GM10248 (cell line): Measurements from ENCODE around the gene VSTM5.

ENCODE experiments used
- CTCF ChIA-PET: fragments of 300-600 bp; sonication (Branson Sonifier 250); formaldehyde crosslinking; extraction: SDS; loops from one replicate; lab custom pipeline; 2021; ENCODE audit warnings: antibody characterized with exemption; lab: Yijun Ruan, JAX
- POLR2A ChIA-PET: fragments of 350-650 bp; sonication (Branson Sonifier 250); formaldehyde crosslinking; extraction: SDS; loops from one replicate; lab custom pipeline; 2020; ENCODE audit warnings: antibody characterized with exemption; lab: Yijun Ruan, JAX
- DNase-seq: peaks from one replicate; pipeline ENCODE4 v3.0.0; 2012; ENCODE audit errors: extremely low spot score
- TF ChIP-seq, protein P1 (sequence below): IDR thresholded peaks from 2 replicates; pipeline ENCODE4 v1.5.1; 2012; ENCODE audit warnings: mild to moderate bottlenecking, low read depth; ENCODE audit errors: extremely low read depth, missing control alignments, control extremely low read depth

Gene VSTM5

DNA sequence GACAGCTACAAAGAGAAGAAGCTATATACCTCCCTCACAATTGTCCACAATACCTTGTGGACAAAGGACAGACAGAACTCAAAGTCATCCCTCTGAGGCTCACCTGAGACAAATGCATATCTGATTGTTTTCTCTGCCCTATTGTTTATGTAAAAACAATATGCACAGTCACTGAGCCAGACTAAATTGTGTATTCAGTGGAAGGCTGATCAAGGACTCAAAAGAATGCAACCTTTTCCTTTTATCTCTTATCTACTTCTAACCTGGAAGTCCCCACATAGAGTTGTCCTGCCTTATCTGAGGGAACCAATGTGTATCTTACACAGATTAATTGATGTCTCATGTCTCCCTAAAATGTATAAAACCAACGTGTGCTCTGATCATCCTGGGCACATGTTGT is 80.3 kb downstream of the VSTM5 start:
- no peak for DNase-seq
- POLR2A ChIA-PET, result interaction anchor here (0.6 kb wide), 1 partner anchor 30 kb away, joined by 3 read pairs; no protein-coding TSS in a partner anchor
- CTCF ChIA-PET, result no interaction called here
- TF ChIP-seq, protein P1, sequence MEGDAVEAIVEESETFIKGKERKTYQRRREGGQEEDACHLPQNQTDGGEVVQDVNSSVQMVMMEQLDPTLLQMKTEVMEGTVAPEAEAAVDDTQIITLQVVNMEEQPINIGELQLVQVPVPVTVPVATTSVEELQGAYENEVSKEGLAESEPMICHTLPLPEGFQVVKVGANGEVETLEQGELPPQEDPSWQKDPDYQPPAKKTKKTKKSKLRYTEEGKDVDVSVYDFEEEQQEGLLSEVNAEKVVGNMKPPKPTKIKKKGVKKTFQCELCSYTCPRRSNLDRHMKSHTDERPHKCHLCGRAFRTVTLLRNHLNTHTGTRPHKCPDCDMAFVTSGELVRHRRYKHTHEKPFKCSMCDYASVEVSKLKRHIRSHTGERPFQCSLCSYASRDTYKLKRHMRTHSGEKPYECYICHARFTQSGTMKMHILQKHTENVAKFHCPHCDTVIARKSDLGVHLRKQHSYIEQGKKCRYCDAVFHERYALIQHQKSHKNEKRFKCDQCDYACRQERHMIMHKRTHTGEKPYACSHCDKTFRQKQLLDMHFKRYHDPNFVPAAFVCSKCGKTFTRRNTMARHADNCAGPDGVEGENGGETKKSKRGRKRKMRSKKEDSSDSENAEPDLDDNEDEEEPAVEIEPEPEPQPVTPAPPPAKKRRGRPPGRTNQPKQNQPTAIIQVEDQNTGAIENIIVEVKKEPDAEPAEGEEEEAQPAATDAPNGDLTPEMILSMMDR, result no peak
